Activated CD8-positive, alpha-beta memory T cell treated with anti-CD3 and anti-CD28 coated beads, Interleukin-2, amount 50 U/mL, for 48 hours (primary cell): ENCODE results near the gene MCMBP.
"Not testable (repeated sequence)": the region's sequence is repeated elsewhere in the genome, so short reads cannot be mapped to it uniquely, and the experiment has no call there.

Experiments
- DNase-seq: peaks from one replicate; pipeline ENCODE4 v3.0.0-alpha.2; 2020

The MCMBP gene, protein sequence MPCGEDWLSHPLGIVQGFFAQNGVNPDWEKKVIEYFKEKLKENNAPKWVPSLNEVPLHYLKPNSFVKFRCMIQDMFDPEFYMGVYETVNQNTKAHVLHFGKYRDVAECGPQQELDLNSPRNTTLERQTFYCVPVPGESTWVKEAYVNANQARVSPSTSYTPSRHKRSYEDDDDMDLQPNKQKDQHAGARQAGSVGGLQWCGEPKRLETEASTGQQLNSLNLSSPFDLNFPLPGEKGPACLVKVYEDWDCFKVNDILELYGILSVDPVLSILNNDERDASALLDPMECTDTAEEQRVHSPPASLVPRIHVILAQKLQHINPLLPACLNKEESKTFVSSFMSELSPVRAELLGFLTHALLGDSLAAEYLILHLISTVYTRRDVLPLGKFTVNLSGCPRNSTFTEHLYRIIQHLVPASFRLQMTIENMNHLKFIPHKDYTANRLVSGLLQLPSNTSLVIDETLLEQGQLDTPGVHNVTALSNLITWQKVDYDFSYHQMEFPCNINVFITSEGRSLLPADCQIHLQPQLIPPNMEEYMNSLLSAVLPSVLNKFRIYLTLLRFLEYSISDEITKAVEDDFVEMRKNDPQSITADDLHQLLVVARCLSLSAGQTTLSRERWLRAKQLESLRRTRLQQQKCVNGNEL

DNA sequence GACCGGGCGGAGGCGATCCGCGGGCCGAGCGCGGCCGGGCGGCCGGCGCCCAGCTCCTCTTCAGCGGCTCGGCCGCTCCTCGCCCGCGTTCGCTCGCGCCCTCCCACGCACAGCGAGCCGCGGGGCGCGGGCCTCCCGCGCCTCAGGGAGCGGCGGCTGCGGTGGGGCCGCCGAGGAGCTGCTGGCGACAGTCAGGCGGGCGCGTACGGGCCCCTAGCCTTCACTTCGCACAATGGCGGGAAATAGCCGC is at the start of gene MCMBP:
MCMBP (minus strand) TSS at position 234 of the 250 bp plus-strand sequence. CDS start 259 bp downstream, outside the sequence.
- DNase-seq, result no peak

DNA sequence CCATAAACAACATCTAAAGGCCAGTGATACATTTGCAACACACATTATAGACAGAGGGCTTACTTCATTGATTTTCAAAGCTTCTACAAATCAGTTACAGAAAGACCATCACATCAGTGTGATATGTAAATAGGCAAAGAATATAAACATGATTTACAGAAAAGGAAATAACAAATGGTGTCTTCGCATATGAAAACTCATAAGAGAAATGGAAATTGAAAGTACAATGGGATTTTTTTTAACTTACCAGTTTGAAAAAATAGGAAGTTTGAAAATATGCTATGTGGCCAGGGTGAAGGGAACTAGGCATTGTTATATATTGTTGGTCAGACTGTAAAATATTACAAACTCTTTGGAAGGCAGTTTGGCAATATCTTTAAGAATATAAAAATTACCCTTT is 47.2 kb upstream of the MCMBP start:
- DNase-seq, result no peak

DNA sequence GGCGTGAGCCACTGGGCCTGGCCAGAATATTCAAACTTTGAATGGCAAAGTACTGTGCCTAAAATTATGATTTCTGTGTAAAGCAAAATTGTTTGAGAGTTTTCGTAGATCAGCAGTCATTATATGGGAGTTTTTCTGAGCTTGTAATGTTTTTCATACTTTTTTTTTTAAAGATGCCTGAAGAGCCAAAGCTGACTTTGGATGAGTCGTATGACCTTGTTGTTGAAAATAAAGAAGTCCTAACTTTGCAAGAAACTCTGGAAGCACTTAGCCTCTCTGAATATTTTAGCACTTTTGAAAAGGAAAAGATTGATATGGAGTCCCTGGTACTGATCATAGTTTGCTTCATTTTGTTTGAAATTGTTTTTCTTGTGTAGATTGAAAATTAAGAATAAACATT is 46.6 kb upstream of the MCMBP start:
- DNase-seq, result no peak

DNA sequence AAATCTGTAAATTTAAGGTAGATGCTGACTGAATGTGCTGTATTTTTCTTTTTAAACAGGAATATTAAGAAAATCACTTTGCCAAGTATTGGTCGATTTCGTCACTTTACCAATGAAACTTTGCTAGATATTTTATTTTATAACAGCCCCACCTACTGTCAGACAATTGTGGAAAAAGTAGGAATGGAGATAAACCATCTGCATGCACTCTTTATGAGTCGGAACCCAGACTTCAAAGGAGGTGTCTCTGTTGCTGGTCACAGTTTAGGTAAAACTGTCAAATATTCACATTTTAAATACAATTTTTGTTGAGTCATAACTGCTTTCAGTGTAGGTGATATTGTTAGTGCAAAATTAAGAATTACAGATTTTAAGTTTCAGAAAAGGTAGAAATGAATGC is 45.1 kb upstream of the MCMBP start:
- DNase-seq, result no peak

DNA sequence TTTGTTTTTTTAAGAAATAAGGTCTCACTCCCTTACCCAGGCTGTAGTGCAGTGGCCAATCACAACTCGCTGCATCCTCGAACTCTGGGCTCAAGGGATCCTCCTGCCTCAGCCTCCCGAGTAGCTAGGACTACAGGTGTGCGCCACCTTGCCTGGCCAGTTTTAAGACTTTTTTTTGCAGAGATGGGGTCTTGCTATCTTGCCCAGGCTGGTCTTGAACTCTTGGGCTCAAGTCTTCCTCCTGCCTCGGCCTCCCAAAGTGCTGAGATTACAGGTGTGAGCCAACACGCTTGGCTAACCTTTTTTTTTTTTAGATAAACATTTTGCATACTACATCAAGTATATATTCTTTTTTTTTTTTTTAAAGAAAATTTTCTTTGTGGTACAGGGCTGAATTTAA is 38.0 kb upstream of the MCMBP start:
- no peak for DNase-seq

DNA sequence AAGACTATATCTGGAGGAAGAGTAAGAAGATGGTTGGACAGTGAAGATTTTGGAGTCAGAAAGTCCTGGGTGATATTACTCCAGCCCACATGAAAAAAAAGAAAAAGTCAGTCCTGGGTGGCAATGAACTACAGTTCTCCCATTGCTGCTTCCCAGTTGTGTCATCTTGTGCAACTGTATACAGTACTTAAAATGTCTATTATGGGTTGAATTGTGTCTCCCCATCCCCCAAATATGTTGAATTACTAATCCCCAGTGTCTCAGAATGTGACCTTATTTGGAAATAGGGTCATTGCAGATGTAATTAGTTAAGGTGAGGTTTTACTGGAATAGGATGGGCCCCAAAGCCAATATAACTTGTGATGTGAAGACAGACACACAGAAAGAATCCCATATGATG is 35.5 kb upstream of the MCMBP start:
- DNase-seq, result no peak

DNA sequence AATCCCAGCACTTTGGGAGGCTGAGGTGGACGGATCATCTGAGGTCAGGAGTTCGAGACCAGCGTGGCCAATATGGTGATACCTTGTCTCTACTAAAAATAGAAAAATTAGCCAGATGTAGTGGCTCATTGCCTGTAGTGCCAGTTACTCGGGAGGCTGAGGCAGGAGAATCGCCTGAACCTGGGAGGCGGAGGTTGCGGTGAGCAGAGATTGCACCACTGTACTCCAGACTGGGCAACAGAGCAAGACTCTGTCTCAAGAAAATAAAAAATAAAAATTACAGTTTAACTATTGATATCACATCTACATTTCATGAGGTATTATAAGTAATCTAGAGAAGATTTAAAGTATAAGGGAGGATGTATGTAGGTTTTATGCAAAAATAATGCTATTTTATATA is 35.1 kb upstream of the MCMBP start:
- DNase-seq, result not testable (repeated sequence)

DNA sequence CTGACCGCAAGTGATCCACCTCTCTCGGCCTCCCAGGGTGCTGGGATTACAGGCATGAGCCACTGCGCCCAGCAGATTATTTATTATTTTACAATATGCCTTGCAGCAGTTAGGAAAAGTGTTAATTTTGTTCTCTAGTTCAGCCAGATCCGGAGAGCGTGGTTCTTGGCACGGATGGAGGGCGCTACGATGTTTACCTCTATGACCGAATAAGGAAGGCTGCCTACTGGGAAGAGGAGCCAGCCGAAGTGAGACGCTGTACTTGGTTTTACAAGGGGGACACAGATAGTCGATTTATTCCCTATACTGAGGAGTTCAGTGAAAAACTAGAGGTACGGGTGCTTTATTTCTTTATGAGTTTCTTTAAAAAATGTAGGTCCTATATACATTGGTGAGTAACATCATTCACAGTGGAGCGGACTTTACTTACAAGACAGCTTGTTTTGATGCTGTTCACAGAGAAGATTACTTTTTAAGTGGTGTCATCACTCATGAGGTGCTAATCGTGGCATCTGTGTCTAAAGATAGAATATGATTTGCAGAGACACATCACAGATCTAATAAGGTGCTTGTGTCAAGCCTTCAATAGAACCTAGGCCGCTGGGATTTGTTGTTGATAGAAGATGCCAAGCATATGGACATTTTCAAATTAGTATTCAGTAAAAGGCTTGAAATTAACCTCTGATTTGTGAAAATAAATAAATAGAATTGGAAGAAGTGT is 31.5 kb upstream of the MCMBP start:
- no peak for DNase-seq

DNA sequence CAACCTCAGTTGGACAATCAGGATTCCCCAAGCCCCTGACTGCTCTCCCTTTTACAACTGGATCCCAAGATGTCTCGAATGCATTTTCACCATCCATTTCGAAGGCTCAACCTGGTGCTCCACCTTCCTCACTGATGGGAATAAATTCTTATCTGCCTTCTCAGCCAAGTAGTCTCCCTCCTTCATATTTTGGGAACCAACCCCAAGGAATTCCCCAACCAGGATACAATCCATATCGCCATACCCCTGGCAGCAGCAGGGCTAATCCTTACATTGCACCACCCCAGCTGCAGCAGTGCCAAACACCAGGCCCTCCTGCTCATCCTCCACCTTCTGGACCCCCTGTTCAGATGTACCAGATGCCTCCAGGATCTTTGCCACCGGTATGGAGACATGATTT is 25.9 kb upstream of the MCMBP start:
- no peak for DNase-seq

DNA sequence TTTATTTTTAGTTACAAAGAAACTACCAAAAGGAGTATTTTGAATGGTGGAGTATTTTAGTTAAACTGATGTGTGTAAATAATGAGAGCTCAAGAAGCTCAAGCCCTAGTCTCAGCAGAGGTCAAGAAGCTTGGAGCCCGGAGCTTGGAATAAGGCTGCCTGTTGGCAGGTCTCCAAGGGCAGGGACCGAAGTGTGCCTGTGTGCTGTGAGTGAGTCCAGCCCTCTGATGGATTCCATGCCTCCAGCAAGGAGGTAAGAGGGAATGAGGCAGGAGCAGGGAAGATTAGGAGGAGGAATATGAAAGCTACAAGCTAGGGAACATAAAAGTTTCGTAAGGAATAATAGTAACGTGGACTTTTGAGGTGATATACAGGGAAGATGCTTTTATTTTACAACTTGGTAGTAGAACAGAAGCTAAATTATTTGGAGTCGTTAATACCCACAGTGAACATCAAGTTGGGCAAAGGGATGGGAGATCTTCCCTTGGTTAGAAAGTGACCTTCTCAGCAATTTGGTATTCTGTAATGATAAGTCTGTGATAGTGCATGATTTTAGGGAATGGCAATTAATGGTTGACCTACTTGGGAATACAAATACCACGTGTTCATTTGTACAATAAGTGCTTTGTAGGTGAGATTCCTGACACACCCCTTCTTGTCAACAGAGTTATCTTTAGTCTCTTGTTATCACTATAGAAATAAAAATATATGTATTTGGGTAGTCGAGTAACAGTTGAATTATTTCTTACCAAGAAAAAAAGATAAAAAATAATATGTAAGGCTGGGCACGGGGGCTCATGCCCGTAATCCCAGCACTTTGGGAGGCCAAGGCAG is 24.5 kb upstream of the MCMBP start:
- DNase-seq, result no peak

DNA sequence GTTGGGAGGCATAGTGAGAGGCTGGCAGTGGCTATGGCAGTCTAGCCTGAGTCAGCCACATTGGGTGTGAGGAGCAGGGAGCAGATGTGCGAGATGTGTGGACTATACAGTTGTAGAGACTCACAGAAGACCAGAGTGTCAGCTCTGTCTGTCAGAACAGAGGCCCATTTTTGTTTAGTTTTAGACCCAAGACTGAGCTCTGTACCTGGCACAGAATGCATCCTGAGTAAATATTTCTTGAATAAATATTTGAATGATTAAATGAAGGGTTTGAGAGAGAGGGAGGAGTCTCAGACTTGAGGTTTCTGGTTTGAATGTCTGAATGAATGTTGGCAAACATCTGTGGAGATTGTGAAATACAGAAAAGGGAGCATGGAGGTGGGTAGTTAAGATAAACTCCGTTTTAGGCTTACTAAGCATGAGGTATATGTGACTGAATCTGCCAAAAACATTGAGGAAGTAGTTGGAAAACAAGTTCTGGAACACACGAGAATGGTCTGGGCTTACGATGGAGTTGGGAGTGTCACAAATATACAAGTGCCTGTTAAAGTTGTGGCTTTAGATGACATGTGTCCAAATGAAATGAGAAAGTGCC is 23.5 kb upstream of the MCMBP start:
- DNase-seq, result no peak

DNA sequence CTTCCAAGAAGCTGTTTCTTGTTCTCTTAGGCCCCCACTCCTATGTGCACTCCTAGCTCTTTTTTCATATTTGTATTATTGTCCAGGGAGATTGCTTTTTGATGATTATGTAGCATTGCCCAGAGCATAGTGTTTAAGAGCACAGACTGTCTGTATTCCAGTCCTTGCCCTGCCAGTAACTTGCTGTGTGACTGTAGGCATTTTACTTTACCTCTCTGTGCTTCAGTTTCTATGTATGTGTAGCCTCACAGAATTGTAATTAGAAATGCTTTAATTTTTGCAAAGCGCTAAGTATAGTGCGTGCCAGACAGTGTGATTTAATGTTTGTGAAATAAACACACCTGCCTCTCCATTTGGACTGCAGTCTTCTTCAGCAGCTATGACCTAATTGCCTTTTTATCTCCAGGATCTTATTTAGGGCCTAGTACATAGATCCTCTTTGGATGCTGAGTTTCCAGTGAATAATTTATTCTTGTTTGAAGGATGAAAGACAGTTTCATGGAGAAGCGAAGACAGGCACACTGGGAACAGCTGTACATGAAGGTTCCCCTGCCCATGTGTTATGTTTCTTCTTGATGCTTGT is 21.3 kb upstream of the MCMBP start:
- DNase-seq, result no peak

DNA sequence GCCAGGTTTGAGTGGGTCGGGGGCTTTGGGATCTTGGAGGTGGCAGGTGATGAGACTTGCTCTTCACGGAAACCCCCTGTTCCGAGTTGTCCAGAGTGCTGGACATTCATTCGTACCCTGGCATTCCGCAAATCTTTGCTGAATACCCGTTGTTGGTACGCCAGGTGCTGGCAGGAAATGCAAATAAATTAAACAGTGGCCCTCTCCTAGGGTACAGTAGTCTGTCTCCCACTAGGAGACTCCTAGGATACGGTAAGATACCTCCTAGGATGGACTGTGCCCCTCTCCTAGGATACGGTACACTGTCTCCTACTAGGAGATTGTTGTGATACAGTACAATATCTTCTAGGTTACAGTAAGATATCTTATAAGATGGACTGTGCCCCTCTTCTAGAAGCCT is 20.4 kb upstream of the MCMBP start:
- no peak for DNase-seq

DNA sequence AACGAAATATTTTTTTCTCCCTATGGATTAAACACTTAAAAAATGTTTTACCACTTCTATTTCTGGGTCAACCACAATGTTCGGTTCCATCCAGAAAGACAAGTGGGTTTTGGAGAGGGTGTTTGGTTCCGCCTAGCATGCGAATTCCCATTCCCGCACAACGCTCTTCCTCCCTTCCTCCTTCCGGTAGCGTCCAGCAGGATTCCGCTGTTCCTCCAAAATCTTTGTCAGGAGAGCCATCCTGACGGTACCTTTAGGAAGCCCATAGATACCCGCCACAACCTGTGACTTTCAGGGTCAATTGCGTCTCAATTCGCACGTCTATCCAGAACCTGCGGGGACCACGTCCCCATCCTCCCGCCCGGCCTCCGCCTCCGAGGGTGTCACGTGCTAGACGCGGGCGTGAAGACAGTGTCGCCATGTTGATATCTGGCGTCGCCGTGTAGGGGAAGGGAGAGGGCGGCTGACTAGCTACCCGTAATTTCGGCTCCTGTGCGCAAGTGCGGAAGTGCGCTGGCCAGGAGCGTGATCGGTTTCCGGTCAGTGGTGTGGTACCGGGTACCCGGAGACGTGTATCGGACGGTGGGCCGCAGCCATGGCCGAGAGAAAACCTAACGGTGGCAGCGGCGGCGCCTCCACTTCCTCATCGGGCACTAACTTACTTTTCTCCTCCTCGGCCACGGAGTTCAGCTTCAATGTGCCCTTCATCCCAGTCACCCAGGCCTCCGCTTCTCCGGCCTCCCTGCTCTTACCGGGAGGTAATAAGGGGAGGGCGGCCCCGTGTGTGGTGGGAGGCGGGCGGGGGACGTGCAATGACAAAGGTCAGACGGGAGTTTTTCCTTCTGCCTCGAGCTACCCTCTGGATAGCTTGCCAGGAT is 19.8 kb upstream of the MCMBP start, which contains the start of gene SEC23IP:
SEC23IP (plus strand) TSS at position 543 of the 878 bp plus-strand sequence; CDS start at position 596, 53 bp downstream.
- DNase-seq, result peak; percentile 94

DNA sequence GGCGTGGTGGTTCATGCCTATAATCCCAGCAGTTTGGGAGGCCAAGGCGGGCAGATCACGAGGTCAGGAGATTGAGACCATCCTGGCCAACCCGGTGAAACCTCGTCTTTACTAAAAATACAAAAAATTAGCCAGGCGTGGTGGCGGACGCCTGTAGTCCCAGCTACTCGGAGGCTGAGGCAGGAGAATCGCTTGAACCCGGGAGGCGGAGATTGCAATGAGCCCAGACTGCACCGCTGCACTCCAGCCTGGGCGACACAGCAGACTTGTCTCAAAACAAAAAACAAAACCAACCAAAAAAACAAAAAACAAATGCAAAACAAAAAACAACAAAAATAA is 19.2 kb upstream of the MCMBP start:
- not testable (repeated sequence) for DNase-seq

DNA sequence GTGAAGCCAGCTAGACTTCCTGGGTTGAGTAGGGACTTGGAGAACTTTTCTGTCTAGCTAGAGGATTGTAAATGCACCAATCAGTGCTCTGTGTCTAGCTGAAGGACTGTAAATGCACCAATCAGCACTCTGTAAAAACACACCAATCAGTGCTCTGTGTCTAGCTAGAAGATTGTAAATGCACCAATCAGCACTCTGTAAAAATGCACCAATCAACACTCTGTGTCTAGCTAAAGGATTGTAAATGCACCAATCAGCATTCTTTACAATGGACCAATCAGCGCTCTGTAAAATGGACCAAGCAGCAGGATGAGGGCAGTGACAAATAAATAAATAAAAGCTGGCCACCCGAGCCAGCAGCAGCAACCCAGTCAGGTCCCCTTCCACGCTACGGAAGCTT is 17.7 kb upstream of the MCMBP start:
- not testable (repeated sequence) for DNase-seq

DNA sequence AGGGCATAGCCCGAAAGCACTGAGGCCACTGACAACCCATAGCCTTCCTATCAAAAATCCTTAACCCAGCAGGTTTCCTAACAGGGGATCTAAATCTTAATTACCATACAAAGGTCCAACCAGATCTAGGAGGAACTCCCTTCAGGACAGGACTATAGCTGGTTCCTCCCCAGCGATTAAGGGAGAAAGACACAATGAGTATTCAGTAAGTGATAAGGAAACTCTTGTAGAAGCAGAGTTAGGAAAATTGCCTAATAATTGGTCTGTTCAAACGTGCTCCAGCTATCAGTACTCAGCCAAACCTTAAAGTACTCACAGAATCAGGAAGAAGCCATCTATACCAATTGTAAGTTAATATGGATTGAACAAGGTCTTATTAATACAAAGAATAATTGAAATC is 16.6 kb upstream of the MCMBP start:
- not testable (repeated sequence) for DNase-seq

DNA sequence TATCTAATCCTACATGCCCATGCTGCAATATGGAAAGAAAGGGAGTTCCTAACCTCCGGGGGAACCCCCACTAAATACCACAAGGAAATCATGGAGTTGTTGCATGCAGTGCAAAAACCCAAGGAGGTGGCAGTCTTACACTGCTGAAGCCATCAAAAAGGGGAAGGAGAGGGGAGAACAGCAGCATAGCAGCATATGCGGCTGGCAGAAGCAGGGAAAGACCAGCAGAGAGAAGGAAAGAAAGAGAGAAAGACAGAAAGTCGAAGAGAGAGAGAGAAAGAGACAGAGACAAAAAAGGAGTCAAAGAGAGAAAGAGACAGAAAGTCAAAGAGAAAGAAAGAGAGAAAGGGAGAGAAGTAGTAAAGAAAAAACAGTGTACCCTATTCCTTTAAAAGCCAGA is 16.1 kb upstream of the MCMBP start:
- not testable (repeated sequence) for DNase-seq

DNA sequence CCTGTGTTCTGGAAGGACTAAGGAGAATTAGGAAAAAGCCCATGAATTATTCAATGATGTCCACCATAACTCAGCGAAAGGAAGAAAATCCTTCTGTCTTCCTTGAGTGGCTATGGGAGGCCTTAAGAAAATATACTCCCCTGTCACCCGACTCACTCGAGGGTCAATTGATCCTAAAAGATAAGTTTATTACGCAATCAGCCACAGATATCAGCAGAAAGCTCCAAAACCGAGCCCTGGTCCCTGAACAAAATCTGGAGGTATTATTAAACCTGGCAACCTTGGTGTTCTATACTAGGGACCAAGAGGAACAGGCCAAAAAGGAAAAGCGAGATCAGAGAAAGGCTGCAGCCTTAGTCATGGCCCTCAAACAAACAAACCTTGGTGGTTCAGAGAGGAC is 13.4 kb upstream of the MCMBP start:
- DNase-seq, result not testable (repeated sequence)

DNA sequence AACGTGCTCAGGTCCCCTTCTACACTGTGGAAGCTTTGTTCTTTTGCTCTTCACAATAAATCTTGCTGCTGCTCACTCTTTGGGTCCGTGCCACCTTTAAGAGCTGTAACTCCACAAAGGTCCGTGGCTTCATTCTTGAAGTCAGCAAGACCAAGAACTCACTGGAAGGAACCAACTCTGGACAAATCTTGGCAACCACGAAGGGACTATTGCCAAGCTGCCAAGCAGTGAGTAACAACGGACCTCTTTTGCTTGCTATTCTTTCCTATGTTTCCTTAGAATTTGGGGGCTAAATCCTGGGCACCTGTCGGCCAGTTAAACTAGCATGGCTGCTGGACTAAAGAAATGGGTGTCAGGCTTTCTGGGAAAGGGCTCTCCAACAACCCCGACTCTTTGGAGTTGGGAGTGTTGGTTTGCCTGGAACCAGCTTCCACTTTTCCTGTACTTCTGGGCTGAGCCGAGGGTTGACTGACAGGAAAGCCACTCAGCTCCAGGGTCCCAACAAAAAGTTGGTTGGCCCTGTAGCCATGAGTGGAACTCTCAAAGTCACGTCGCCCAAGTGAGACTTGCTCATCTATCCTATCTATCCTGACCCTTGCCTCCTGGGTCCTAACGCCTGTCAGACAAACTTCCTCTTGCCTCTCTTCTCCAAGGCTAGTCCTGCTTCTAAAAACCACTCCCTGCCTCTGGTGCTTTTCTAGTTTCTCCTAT is 11.4 kb upstream of the MCMBP start:
- DNase-seq, result not testable (repeated sequence)

DNA sequence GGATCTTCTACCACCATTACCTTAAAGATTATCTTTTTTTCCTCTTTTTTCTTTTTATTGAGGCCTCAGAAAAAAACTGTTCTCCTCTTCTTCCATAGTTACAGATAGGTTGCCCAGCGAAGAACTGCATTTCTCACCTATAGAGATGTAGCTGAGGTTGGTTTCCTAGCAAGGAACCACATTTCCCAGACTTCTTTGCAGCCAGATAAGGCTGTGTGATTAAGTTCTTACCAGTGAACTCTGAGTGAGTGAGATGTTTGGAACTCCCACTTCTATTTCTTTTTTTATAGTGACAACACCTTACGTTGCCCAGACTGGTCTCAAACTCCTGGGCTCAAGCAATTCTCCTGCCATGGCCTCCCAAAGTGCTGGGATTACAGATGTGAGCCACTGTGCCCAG is 5.9 kb upstream of the MCMBP start:
- DNase-seq, result no peak
